Activated T-cell treated with anti-CD3 and anti-CD28 coated beads, Interleukin-2, amount 50 U/mL, for 72 hours (primary cell): ENCODE data around the gene CEP89. TPM values are rescaled to one million over a fixed set of nuclear protein-coding genes. Genes with fewer than 3 reads are reported as not detected.
"Not testable (repeated sequence)": the region's sequence is repeated elsewhere in the genome, so short reads cannot be mapped to it uniquely, and the experiment has no call there.

ENCODE experiments used
- ATAC-seq, 2 donors: fragments of 150-1000 bp; cut with Tn5 transposase; replicated peaks in 1 of 2; 2 replicates each; pipeline ENCODE4 v1.10.0; 2021; ENCODE audit warnings: moderate library complexity in 2 of 2, mild to moderate bottlenecking in 1 of 2
- DNase-seq, 2 donors: peaks; one replicate each; pipeline ENCODE4 v3.0.0; 2021 to 2022; ENCODE audit warnings: mixed read lengths in 1 of 2
- H3K27ac Mint-ChIP-seq: one replicate; pipeline ENCODE4 v1.8.0; 2022; ENCODE audit warnings: mild to moderate bottlenecking, moderate library complexity, mixed read lengths
- H3K27me3 Mint-ChIP-seq: one replicate; pipeline ENCODE4 v1.8.0; 2022; ENCODE audit warnings: low read depth, mixed read lengths
- H3K36me3 Mint-ChIP-seq, 2 donors: one replicate each; pipeline ENCODE4 v1.8.0; 2022; ENCODE audit warnings: mixed read lengths in 2 of 2, mild to moderate bottlenecking in 1 of 2; ENCODE audit not compliant: insufficient read depth in 2 of 2
- H3K4me1 Mint-ChIP-seq: one replicate; pipeline ENCODE4 v1.8.0; 2022; ENCODE audit warnings: low read depth, mixed read lengths
- H3K4me3 Mint-ChIP-seq, 2 donors: one replicate each; pipeline ENCODE4 v1.8.0; 2022; ENCODE audit warnings: mild to moderate bottlenecking in 2 of 2, mixed read lengths in 2 of 2, moderate library complexity in 2 of 2
- H3K9me3 Mint-ChIP-seq, 2 donors: one replicate each; pipeline ENCODE4 v1.8.0; 2022; ENCODE audit warnings: mixed read lengths in 2 of 2
- total RNA-seq, 2 donors: library from RNA; stranded (reverse); gene quantifications; one replicate each; pipeline ENCODE4 v1.2.3, GENCODE V29; 2022

Gene CEP89
- total RNA-seq, 2 donors from 2014 or later, result 21.6 to 22.9 TPM

GRCh38 chr19:32858559-32858958 is 113.2 kb downstream of the CEP89 start:
- H3K4me1 Mint-ChIP-seq, result no peaks in the 10 kb centered on the region
- H3K27ac Mint-ChIP-seq, result no peak overlapping the region
- no peak for DNase-seq
- no peak overlapping the region for H3K4me3 Mint-ChIP-seq
- ATAC-seq, result no peak
- no peaks in the 10 kb centered on the region for H3K36me3 Mint-ChIP-seq
- no peaks in the 10 kb centered on the region for H3K9me3 Mint-ChIP-seq
- no peaks in the 10 kb centered on the region for H3K27me3 Mint-ChIP-seq

- Mint-ChIP-seq H3K36me3 (no peaks in the 10 kb centered on the region), H3K9me3 (no peaks in the 10 kb centered on the region), H3K4me1 (no peaks in the 10 kb centered on the region), H3K27ac (no peak overlapping the region), H3K27me3 (no peaks in the 10 kb centered on the region), H3K4me3 (no peak overlapping the region)
- DNase-seq (no peak), ATAC-seq (no peak)
These were observed 113.6 kb downstream of the CEP89 start for GRCh38 chr19:32858155-32858554.

- Mint-ChIP-seq H3K27me3 (no peaks in the 10 kb centered on the region), H3K36me3 (no peaks in the 10 kb centered on the region), H3K9me3 (no peaks in the 10 kb centered on the region), H3K4me1 (no peaks in the 10 kb centered on the region), H3K4me3 (no peak overlapping the region), H3K27ac (no peak overlapping the region)
- no peak for ATAC-seq
- no peak for DNase-seq
These were observed 114.2 kb downstream of the CEP89 start for GRCh38 chr19:32857584-32857983.

- not testable (repeated sequence) for H3K27me3 Mint-ChIP-seq, H3K4me1 Mint-ChIP-seq, H3K9me3 Mint-ChIP-seq, DNase-seq, H3K36me3 Mint-ChIP-seq, H3K4me3 Mint-ChIP-seq, ATAC-seq, H3K27ac Mint-ChIP-seq
These were observed 114.9 kb downstream of the CEP89 start for GRCh38 chr19:32856818-32857217.

- Mint-ChIP-seq H3K27me3 (no peaks in the 10 kb centered on the region), H3K27ac (no peak overlapping the region)
- DNase-seq, result no peak
These were observed 119.5 kb downstream of the CEP89 start for GRCh38 chr19:32852216-32852615.

GRCh38 chr19:32848035-32848434 is 123.7 kb downstream of the CEP89 start:
- DNase-seq, H3K4me3 Mint-ChIP-seq: not testable (repeated sequence)

More at GRCh38 chr19:32852216-32852615, 119.5 kb downstream of the CEP89 start:
- no peak overlapping the region for H3K4me3 Mint-ChIP-seq
- H3K9me3 Mint-ChIP-seq, result peaks cover 0 to under 1% of the 10 kb centered on the region in 2 donors
- H3K4me1 Mint-ChIP-seq, result no peaks in the 10 kb centered on the region
- peaks cover under 1 to 2% of the 10 kb centered on the region in 2 donors for H3K36me3 Mint-ChIP-seq
- no peak for ATAC-seq

GRCh38 chr19:32843716-32844245 is 128.0 kb downstream of the CEP89 start:
- Mint-ChIP-seq H3K27me3 (peaks cover 10% of the 10 kb centered on the region), H3K9me3 (peaks cover 7 to 11% of the 10 kb centered on the region in 2 donors), H3K4me3 (no peak overlapping the region), H3K27ac (no peak overlapping the region), H3K36me3 (peaks cover 13% of the 10 kb centered on the region in 2 donors), H3K4me1 (no peaks in the 10 kb centered on the region)
- DNase-seq (no peak), ATAC-seq (no peak)

More at GRCh38 chr19:32848035-32848434, 123.7 kb downstream of the CEP89 start:
- H3K36me3 Mint-ChIP-seq, H3K4me1 Mint-ChIP-seq, H3K27me3 Mint-ChIP-seq, H3K9me3 Mint-ChIP-seq, H3K27ac Mint-ChIP-seq, ATAC-seq: not testable (repeated sequence)

- Mint-ChIP-seq H3K9me3 (peaks cover 6 to 11% of the 10 kb centered on the region in 2 donors), H3K36me3 (peaks cover 10 to 11% of the 10 kb centered on the region in 2 donors), H3K4me1 (no peaks in the 10 kb centered on the region), H3K27ac (no peak overlapping the region), H3K4me3 (no peak overlapping the region), H3K27me3 (peaks cover 10% of the 10 kb centered on the region)
- ATAC-seq (no peak), DNase-seq (no peak)
These were observed 129.7 kb downstream of the CEP89 start for GRCh38 chr19:32842061-32842460.

- Mint-ChIP-seq H3K4me3 (no peak overlapping the region), H3K9me3 (peaks cover 6 to 11% of the 10 kb centered on the region in 2 donors), H3K27ac (no peak overlapping the region), H3K4me1 (no peaks in the 10 kb centered on the region), H3K36me3 (peaks cover 10 to 13% of the 10 kb centered on the region in 2 donors), H3K27me3 (peaks cover 10% of the 10 kb centered on the region)
- ATAC-seq (no peak), DNase-seq (no peak)
These were observed 134.2 kb downstream of the CEP89 start for GRCh38 chr19:32837531-32837930.

- not testable (repeated sequence) for H3K27me3 Mint-ChIP-seq, DNase-seq, H3K4me3 Mint-ChIP-seq, H3K27ac Mint-ChIP-seq, ATAC-seq, H3K36me3 Mint-ChIP-seq, H3K9me3 Mint-ChIP-seq
- H3K4me1 Mint-ChIP-seq, result peaks cover 11% of the 10 kb centered on the region
These were observed 138.4 kb downstream of the CEP89 start for GRCh38 chr19:32833388-32833787.

- H3K27ac Mint-ChIP-seq, H3K9me3 Mint-ChIP-seq, ATAC-seq: not testable (repeated sequence)
These were observed 138.9 kb downstream of the CEP89 start for GRCh38 chr19:32832825-32833224.

GRCh38 chr19:32832094-32832493 is 139.7 kb downstream of the CEP89 start:
- DNase-seq, H3K36me3 Mint-ChIP-seq, H3K27ac Mint-ChIP-seq, H3K27me3 Mint-ChIP-seq, H3K9me3 Mint-ChIP-seq, H3K4me3 Mint-ChIP-seq, ATAC-seq: not testable (repeated sequence)
- peaks cover 11% of the 10 kb centered on the region for H3K4me1 Mint-ChIP-seq

More at GRCh38 chr19:32832825-32833224, 138.9 kb downstream of the CEP89 start:
- peaks cover 11% of the 10 kb centered on the region for H3K4me1 Mint-ChIP-seq
- DNase-seq, H3K27me3 Mint-ChIP-seq, H3K4me3 Mint-ChIP-seq, H3K36me3 Mint-ChIP-seq: not testable (repeated sequence)

- DNase-seq, result no peak
- Mint-ChIP-seq H3K4me3 (no peak overlapping the region), H3K36me3 (no peaks in the 10 kb centered on the region), H3K27ac (no peak overlapping the region), H3K4me1 (peaks cover 11% of the 10 kb centered on the region), H3K27me3 (no peaks in the 10 kb centered on the region), H3K9me3 (no peaks in the 10 kb centered on the region)
- no peak for ATAC-seq
These were observed 140.1 kb downstream of the CEP89 start for GRCh38 chr19:32831611-32832010.
